KOPT-K1 (cell line): ENCODE results near the gene ABI1.

Source experiments
- H3K27ac ChIP-seq: fragments of 200-600 bp; sonication (generic); 2 replicates; pipeline ENCODE4 v1.5.1; 2016; ENCODE audit warnings: antibody characterized with exemption, mild to moderate bottlenecking, low read depth, low read length; ENCODE audit not compliant: poor library complexity, severe bottlenecking
- H3K36me3 ChIP-seq: fragments of 200-600 bp; sonication (generic); 2 replicates; pipeline ENCODE4 v1.5.1; 2017; ENCODE audit warnings: antibody characterized with exemption, mild to moderate bottlenecking, low read length, moderate library complexity; ENCODE audit not compliant: insufficient read depth
- H3K9me3 ChIP-seq: fragments of 200-600 bp; sonication (generic); 2 replicates; pipeline ENCODE4 v1.5.1; 2017; ENCODE audit warnings: antibody characterized with exemption, low read length, mild to moderate bottlenecking; ENCODE audit not compliant: insufficient read depth, poor library complexity, severe bottlenecking

Gene ABI1

GRCh38 chr10:26832960-26833359 is 27.8 kb downstream of the ABI1 start:
- no peaks in the 10 kb centered on the region; the same call in 1 of the 2 replicates for H3K36me3 ChIP-seq
- H3K9me3 ChIP-seq = peaks cover 21% of the 10 kb centered on the region
- H3K27ac ChIP-seq = no peak overlapping the region

GRCh38 chr10:26831936-26832335 is 28.8 kb downstream of the ABI1 start:
- peaks cover 21% of the 10 kb centered on the region for H3K9me3 ChIP-seq
- no peak overlapping the region for H3K27ac ChIP-seq
- no peaks in the 10 kb centered on the region; the same call in 1 of the 2 replicates for H3K36me3 ChIP-seq

DNA sequence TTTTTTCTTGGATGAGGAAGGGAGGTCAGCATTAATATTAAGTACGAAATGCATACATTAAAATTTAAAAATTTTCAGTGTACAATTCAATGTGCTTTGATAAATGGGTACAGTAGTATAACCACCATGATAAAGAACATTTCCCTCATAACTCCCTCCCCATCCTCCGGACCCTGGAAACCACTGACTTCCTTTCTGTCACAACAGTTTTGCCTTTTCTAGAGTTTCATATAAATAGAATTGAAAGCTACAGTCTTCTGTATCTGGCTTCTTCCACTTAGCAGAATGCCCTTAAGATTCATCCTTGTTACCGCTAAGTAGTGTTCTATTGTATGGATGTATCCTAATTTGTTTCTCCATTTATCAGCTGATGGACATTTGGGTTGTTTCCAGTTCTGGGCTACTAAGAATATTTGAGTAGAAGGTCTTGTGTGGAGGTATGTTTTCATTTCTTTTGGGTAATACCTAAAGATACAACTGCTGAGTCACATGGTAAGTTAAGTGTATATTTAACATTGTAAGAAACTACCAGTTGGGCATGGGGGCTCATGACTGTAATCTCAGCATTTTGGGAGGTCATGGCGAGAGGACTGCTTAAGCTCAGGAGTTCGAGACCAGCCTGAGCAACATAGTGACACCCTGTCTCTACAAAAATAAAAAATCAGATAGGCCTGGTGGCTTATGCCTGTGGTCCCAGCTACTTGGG is 30.8 kb downstream of the ABI1 start:
- Histone ChIP-seq H3K36me3 (no peaks in the 10 kb centered on the region), H3K27ac (peak overlapping the region; percentile 32), H3K9me3 (peaks cover 11% of the 10 kb centered on the region)

GRCh38 chr10:26824015-26824690 is 36.6 kb downstream of the ABI1 start:
- no peak overlapping the region for H3K27ac ChIP-seq
- no peaks in the 10 kb centered on the region for H3K9me3 ChIP-seq
- peaks cover 22% of the 10 kb centered on the region; the same call in 1 of the 2 replicates for H3K36me3 ChIP-seq

DNA sequence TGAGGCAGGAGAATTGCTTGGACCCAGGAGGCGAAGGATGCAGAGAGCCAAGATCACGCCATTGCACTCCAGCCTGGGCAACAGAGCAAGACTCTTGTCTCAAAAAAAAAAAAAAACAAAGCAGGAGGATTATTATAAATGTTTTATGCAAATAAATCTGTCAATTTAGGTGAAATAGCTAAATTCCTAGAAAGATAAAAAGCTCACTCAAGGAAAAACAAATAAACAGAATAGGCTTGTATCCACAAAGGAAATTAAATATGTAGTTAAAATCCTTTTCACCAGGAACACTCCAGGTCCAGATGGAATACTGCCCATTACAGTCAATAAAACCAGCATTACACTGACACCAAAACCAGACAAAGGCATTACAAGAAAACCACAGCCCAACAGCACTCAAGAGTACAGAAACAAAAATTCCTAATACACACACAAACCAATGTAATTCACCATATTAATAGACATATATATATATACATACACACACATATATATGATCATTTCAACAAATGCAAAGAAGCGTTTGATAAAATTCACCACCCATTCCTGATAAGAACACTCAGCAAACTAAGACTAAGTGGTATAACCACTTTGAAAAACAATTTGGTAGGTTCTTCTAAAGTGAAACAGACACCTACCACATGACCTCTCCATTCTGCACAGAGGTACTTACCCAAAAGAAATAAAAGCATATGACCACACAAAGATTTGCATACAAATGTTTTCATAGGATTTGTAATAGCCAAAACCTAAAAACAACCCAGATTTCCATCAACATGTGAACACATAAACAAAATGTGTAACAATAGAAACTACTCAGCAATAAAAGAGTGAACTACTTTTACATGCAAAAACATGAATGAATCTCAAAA is 38.8 kb downstream of the ABI1 start:
- H3K9me3 ChIP-seq = no peaks in the 10 kb centered on the region
- no peak overlapping the region for H3K27ac ChIP-seq
- peaks cover 27% of the 10 kb centered on the region for H3K36me3 ChIP-seq

DNA sequence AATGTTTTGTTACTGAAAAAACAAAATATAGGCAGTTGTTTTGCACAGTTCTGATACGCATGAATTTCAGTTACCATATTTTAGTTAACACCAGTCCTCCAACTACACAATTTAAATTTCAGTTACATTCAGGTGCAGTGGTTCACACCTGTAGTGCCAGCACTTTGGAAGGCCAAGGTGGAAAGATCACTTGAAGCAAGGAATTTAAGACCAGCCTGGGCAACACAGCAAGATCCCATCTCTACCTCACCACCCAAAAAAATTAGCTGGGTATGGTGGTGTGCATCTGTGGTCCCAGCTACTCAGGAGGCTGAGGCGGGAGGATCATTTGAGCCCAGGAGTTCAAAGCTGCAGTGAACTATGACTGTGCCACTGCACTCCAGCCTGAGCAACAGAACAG is 45.3 kb downstream of the ABI1 start:
- H3K27ac ChIP-seq = no peak overlapping the region
- H3K36me3 ChIP-seq = peaks cover 6% of the 10 kb centered on the region; the same call in 1 of the 2 replicates
- H3K9me3 ChIP-seq = no peaks in the 10 kb centered on the region

DNA sequence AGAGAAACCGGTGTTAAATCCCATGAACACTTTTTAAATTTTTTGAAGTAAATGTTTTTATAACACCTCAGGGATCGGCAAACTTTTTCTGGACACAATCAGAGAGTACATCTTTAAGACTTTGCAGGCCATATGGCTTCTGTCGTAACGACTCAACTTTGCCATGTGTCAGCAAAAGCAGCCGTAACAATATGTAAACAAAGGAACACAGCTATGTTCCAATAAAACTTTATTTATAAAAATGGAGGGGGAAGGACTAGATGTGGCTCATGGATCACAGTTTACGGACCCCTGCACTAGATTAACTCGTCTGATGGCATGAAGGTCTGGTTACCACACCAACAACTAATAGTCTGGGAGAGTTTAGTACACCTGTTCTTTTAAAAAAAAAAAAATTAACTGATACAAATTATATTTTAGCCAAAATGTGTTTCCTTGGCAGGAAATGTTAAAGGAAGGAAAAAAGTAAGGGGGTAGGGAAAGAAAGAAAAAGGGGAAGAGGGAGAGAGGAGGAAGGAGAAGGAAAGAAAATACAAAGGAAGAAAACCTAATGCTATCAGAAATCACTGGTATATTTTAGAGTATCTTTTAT is 50.2 kb downstream of the ABI1 start:
- no peaks in the 10 kb centered on the region for H3K36me3 ChIP-seq
- no peaks in the 10 kb centered on the region for H3K9me3 ChIP-seq
- no peak overlapping the region for H3K27ac ChIP-seq

GRCh38 chr10:26809973-26810372 is 50.8 kb downstream of the ABI1 start:
- Histone ChIP-seq H3K9me3 (no peaks in the 10 kb centered on the region), H3K36me3 (no peaks in the 10 kb centered on the region), H3K27ac (no peak overlapping the region)

GRCh38 chr10:26807532-26807931 is 53.2 kb downstream of the ABI1 start:
- Histone ChIP-seq H3K27ac (no peak overlapping the region), H3K9me3 (no peaks in the 10 kb centered on the region), H3K36me3 (no peaks in the 10 kb centered on the region)

GRCh38 chr10:26806557-26806956 is 54.2 kb downstream of the ABI1 start:
- no peaks in the 10 kb centered on the region for H3K36me3 ChIP-seq
- H3K9me3 ChIP-seq = no peaks in the 10 kb centered on the region
- no peak overlapping the region for H3K27ac ChIP-seq

- Histone ChIP-seq H3K9me3 (no peaks in the 10 kb centered on the region), H3K27ac (peak overlapping the region; percentile 41), H3K36me3 (no peaks in the 10 kb centered on the region)
Measured at GRCh38 chr10:26805567-26806245, 55.1 kb downstream of the ABI1 start.

DNA sequence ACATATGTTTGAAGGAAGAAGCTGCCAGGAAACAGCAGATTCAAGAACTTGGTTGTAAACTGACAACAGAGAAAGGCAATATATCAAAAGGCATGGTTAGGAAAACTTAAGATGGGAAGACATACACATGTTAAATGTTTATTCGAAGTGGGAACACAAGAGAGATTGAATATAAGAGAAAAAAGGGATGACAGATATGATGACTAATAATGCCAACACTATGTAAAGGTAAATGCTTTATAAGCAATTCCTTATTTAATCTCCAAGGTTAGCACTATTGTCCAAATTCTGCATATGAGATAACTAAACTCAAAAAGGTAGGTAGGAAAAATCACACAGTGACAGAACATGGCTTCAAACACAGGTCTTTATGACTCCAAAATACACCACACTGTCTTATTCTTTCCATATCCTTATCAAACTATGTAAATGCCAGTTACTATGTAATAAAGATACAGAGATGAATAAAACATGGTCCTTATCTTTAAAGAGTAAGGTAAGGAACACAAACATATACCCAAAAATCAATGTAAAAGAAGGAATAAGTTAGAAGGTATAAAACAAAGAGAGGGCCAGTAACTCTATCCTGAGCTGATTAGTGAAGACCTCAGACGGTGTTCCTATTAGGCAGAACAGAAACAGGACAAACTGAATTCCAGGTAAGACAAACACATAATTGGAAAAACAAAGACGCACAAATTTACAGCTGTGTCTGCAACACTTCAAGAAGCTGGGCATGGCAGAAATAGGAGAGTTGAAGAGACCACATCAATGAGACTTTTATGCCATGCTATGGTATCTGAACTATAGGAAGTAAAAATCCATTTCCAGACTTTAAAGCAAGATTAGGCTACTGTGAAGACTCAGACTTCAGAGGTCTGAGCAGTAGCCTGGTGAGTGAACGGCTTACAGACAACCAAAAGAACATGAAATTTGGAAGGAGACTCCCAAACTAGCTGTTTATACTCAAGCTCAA is 56.1 kb downstream of the ABI1 start:
- Histone ChIP-seq H3K27ac (peak overlapping the region; percentile 41), H3K36me3 (no peaks in the 10 kb centered on the region), H3K9me3 (no peaks in the 10 kb centered on the region)

DNA sequence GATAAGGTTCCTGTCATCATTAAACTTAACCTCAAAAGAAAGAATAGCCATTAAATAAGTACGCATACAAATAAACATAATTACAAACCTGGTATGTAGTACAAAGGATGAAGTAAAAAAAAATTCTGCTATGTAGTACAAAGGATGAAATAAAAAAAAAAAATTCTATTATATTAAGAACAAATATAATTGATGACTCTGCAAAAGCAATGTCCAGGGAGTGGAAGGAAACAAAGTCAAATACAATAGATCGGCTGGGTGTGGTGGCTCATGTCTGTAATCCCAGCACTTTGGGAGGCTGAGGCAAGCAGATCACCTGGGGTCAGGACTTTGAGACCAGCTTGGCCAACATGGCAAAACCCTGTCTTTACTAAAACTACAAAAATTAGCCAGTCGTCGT is 56.9 kb downstream of the ABI1 start:
- no peaks in the 10 kb centered on the region for H3K9me3 ChIP-seq
- H3K36me3 ChIP-seq = no peaks in the 10 kb centered on the region
- H3K27ac ChIP-seq = no peak overlapping the region
